KMS-11 (cell line): Measurements from ENCODE around the gene ISG20.
A peak's percentile ranks its signal among the peaks of the same experiment; 100 is the strongest.
"Not testable (repeated sequence)": the region's sequence is repeated elsewhere in the genome, so short reads cannot be mapped to it uniquely, and the experiment has no call there.

Source experiments
- H2AFZ ChIP-seq: fragments of 200-600 bp; sonication (generic); 2 replicates; pipeline ENCODE4 v1.6.1; 2016; ENCODE audit warnings: antibody characterized with exemption, mixed run types, low read depth
- H3K27ac ChIP-seq: fragments of 200-600 bp; sonication (generic); 2 replicates; pipeline ENCODE4 v1.6.1; 2016; ENCODE audit warnings: mild to moderate bottlenecking, mixed run types
- H3K27me3 ChIP-seq: fragments of 200-600 bp; sonication (generic); 2 replicates; pipeline ENCODE4 v1.6.1; 2017; ENCODE audit warnings: mild to moderate bottlenecking, low read depth, mixed run types, moderate library complexity; ENCODE audit not compliant: insufficient read depth
- H3K36me3 ChIP-seq: fragments of 200-600 bp; sonication (generic); 2 replicates; pipeline ENCODE4 v1.6.1; 2017; ENCODE audit warnings: mild to moderate bottlenecking, mixed run types; ENCODE audit not compliant: insufficient read depth
- H3K4me1 ChIP-seq: fragments of 200-600 bp; sonication (generic); 2 replicates; pipeline ENCODE4 v1.6.1; 2016; ENCODE audit warnings: mild to moderate bottlenecking, low read depth, mixed run types; ENCODE audit not compliant: poor library complexity, severe bottlenecking
- H3K4me2 ChIP-seq: fragments of 200-600 bp; sonication (generic); 2 replicates; pipeline ENCODE4 v1.7.0; 2016; ENCODE audit warnings: mild to moderate bottlenecking, mixed run types
- H3K4me3 ChIP-seq: fragments of 200-600 bp; sonication (generic); IDR thresholded peaks from 2 replicates; pipeline ENCODE4 v1.6.1; 2017; ENCODE audit warnings: low read depth, low read length, mixed read lengths; ENCODE audit not compliant: insufficient read depth
- H3K79me2 ChIP-seq: fragments of 200-600 bp; sonication (generic); 2 replicates; pipeline ENCODE4 v1.6.1; 2016; ENCODE audit warnings: low read depth, mixed run types; ENCODE audit not compliant: insufficient read depth
- H3K9ac ChIP-seq: fragments of 200-600 bp; sonication (generic); 2 replicates; pipeline ENCODE4 v1.6.1; 2016; ENCODE audit warnings: mild to moderate bottlenecking, mixed run types
- H4K20me1 ChIP-seq: fragments of 200-600 bp; sonication (generic); 2 replicates; pipeline ENCODE4 v1.6.1; 2016; ENCODE audit warnings: mild to moderate bottlenecking, mixed run types; ENCODE audit not compliant: insufficient read depth
- CTCF ChIP-seq: fragments of 200-600 bp; sonication (generic); conservative IDR thresholded peaks from 2 replicates; pipeline ENCODE4 v1.6.1; 2017; ENCODE audit warnings: low read depth, mild to moderate bottlenecking, antibody characterized with exemption, low read length, moderate library complexity, mixed read lengths

Gene ISG20

GRCh38 chr15:88631464-88632028, 7.3 kb upstream of the ISG20 start:
- no peak overlapping the region for H3K27ac ChIP-seq

DNA sequence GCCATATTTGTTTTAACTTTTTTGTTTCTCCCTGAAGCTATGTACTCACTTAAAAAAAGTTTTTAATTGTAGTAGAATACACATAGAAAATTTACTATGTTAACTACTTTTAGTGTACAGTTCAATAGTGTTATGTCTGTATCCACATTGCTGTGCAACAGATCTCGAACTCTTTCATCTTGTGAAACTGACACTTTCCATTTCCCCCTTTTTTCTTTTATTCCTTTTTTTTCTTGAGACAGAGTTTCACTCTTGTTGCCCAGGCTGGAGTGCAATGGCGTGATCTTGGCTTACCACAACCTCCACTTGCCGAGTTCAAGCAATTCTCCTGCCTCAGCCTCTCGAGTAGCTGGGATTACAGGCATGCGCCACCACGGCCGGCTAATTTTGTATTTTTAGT, 6.0 kb upstream of the ISG20 start:
- H3K27me3 ChIP-seq, H2AFZ ChIP-seq, H3K4me3 ChIP-seq, H3K36me3 ChIP-seq, H3K9ac ChIP-seq: not testable (repeated sequence)
- Histone ChIP-seq H3K4me1 (peaks cover 91% of the 10 kb centered on the region), H3K79me2 (peaks cover 58% of the 10 kb centered on the region), H4K20me1 (peaks cover 11% of the 10 kb centered on the region; the same call in 1 of the 2 replicates), H3K4me2 (peak overlapping the region; percentile 26; the same call in 1 of the 2 replicates), H3K27ac (peak overlapping the region; percentile 23; the same call in 1 of the 2 replicates)

More at GRCh38 chr15:88631464-88632028, 7.3 kb upstream of the ISG20 start:
- Histone ChIP-seq H3K79me2 (peaks cover 69% of the 10 kb centered on the region), H3K27me3 (no peaks in the 10 kb centered on the region), H3K9ac (no peak overlapping the region), H2AFZ (no peak overlapping the region), H3K4me3 (no peak overlapping the region), H3K4me2 (no peak overlapping the region), H4K20me1 (peaks cover 21% of the 10 kb centered on the region), H3K4me1 (peaks cover 91% of the 10 kb centered on the region), H3K36me3 (peaks cover 9% of the 10 kb centered on the region; the same call in 1 of the 2 replicates)
- TF ChIP-seq CTCF = no peak

GRCh38 chr15:88634449-88634848, 4.4 kb upstream of the ISG20 start:
- Histone ChIP-seq H3K4me3 (no peak overlapping the region), H3K4me1 (peaks cover 89% of the 10 kb centered on the region), H3K9ac (peak overlapping the region; percentile 11; the same call in 1 of the 2 replicates), H3K79me2 (peaks cover 41% of the 10 kb centered on the region; the same call in 1 of the 2 replicates), H3K4me2 (peak overlapping the region; percentile 85), H3K27me3 (no peaks in the 10 kb centered on the region), H3K36me3 (no peaks in the 10 kb centered on the region; the same call in 1 of the 2 replicates), H3K27ac (peak overlapping the region; percentile 60), H4K20me1 (no peaks in the 10 kb centered on the region), H2AFZ (no peak overlapping the region)
- TF ChIP-seq CTCF = no peak

- H3K9ac ChIP-seq = no peak overlapping the region
- peaks cover 91% of the 10 kb centered on the region for H3K4me1 ChIP-seq
- no peaks in the 10 kb centered on the region; the same call in 1 of the 2 replicates for H3K36me3 ChIP-seq
- H3K4me3 ChIP-seq = no peak overlapping the region
- H2AFZ ChIP-seq = no peak overlapping the region
- peaks cover 32% of the 10 kb centered on the region; the same call in 1 of the 2 replicates for H3K79me2 ChIP-seq
- peak overlapping the region; percentile 60 for H3K27ac ChIP-seq
- peak overlapping the region; percentile 85 for H3K4me2 ChIP-seq
- no peak for TF ChIP-seq CTCF
- H4K20me1 ChIP-seq = no peaks in the 10 kb centered on the region
- H3K27me3 ChIP-seq = no peaks in the 10 kb centered on the region
These were observed 3.5 kb upstream of the ISG20 start for GRCh38 chr15:88635318-88635717.

DNA sequence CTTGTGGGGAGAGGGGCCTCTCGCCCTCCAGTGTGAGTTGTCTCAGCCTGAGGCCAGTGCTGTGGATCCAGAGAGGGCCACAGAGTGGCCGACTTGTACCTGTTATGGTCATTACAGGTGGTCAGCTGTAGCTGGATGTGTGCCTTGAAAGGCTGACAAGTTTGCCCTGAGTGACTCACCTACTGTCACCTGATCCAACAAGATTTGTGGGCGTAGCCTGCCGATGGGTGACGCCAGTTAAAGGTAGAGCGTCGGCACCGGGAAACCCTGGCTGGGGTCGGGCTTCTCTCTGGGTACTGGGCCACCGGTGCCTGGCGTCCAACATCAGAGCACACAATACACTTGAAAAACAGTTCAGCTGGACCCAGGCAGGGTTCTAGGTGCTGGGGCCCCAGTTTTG, 2.8 kb upstream of the ISG20 start:
- Histone ChIP-seq H3K27me3 (no peaks in the 10 kb centered on the region), H3K4me1 (peaks cover 91% of the 10 kb centered on the region), H3K4me2 (peak overlapping the region; percentile 85), H3K27ac (peak overlapping the region; percentile 86), H2AFZ (no peak overlapping the region), H3K9ac (no peak overlapping the region), H3K79me2 (peaks cover 25% of the 10 kb centered on the region; the same call in 1 of the 2 replicates), H4K20me1 (no peaks in the 10 kb centered on the region), H3K4me3 (no peak overlapping the region), H3K36me3 (no peaks in the 10 kb centered on the region; the same call in 1 of the 2 replicates)
- TF ChIP-seq CTCF = no peak
